SK-MEL-5 (cell line): ENCODE data around the gene SCRN2. TPM values are rescaled to one million over a fixed set of nuclear protein-coding genes. Genes with fewer than 3 reads are reported as not detected.

Experiments used
- DNase-seq: peaks from one replicate; pipeline ENCODE4 v3.0.0-alpha.2; 2016; ENCODE audit warnings: low read depth, low spot score
- in situ Hi-C: cut with HindIII; loops from 2 replicates; pipeline ENCODE4 v1.10.0; 2016; ENCODE audit warnings: low sequenced_read_pairs, high pct_unique_total_duplicates, low pct_unique_long_range_greater_than_20kb
- total RNA-seq: library from RNA; depleted of rRNA; stranded (reverse); fragments of >200 nt; shearing (Covaris generic); gene quantifications from 2 replicates; pipeline ENCODE4 v1.2.3, GENCODE V29; 2014

SCRN2 gene
- total RNA-seq, 1 experiment from 2014 or later, result 6.9 TPM

DNA sequence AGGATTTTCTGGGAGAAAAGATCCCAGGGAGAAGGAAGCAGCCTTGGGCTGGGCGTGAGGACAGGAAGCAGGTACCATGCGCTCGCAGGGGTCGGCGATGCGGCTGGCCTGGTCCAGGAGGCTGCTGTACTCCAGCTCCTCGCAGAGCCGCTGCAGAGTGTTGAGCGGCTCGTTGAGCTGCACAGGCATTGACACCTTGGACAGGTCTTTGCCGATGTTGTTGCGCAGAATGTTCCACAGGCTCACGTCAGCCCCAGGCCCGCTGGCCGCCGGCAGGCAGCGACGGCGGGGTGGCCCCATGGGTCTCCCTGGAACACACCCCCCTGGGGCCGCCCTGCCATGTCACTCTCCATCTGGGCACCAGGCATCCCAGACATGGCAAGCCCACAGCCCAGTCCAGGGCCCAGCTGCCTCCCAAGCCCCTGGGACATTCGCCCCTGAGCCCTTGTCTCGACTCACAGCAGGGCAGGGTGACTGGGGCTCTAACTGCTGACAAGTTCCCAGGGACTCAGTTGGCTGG is 27.5 kb downstream of the SCRN2 start:
- in situ Hi-C loops, result no loop called here
- DNase-seq, result no peak

DNA sequence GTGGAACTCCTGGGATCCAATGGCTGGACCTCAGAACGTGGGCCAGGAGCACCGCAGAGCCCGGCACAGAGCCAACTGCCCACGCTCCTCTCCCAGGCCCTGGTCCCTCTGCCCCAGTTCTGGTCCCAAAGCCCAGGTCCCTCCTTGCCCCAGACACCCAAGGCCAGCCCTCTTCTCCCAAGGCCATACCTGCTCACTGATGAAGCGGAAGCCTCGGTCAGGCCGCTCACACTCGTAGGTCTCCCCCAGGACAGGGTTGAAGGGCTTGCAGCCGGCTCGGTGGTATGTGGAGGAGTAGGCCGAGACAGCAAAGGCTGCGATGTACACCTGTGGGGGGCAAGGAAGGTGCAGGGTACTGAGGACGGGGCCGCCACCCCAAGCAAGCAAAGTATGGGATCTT is 28.0 kb downstream of the SCRN2 start:
- in situ Hi-C loops, result no loop called here
- DNase-seq, result no peak

DNA sequence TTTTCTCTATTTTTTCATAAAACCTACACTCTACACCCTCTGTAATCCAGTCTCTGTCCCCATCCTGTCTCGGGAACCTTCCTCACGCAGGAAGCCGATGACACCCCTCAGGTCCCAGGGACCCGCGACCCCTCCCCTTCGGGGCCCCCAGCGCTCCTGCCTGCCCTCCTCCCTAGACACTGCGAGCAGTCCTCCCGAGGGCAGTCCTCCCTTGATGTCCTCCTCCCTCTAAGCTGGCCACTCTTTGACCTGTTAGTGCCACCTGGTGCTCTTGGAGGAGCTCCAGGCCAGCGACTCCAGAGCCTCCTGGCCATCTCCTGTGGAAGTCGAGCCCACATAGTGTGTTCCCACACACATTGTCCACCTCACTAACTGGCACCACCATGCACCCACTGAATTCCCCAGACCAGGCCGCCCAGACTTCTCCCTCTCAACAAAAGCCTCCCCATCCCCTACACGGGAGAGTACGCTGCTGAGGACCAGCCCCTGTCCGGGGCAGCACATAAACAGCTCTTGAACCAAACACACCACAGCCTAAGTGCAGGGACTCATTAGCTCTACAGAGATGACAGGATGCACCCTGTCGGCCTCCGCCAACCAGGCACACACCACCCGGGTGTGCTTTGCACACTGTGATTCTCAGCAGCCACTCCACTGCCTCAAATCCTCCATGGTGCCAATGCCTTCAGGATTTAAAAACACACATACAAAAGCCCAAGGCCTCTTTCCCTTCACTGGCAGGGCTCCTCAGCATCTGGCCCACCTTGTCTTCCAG is 28.7 kb downstream of the SCRN2 start:
- in situ Hi-C loops, result no loop called here
- no peak for DNase-seq

DNA sequence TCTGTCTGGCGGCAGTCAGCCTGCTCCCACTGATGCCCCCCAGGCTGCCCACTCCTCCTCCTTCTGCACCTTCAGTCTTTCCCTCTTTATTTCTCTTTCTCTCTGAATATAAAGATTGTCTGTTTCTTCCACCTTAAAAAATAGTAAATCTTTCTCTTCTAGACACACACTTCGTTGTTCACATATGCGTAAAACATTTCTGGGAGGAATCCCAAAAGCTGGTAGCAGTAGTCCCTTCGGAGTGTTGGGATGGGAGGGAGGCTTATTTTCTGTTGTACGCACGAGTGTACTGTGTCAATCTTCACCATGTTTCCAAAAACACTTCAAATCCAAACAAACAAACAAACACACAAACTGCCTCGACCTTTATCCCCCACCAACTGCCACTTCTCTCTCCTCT is 29.4 kb downstream of the SCRN2 start:
- peak; percentile 56 for DNase-seq
- in situ Hi-C loops, result no loop called here

DNA sequence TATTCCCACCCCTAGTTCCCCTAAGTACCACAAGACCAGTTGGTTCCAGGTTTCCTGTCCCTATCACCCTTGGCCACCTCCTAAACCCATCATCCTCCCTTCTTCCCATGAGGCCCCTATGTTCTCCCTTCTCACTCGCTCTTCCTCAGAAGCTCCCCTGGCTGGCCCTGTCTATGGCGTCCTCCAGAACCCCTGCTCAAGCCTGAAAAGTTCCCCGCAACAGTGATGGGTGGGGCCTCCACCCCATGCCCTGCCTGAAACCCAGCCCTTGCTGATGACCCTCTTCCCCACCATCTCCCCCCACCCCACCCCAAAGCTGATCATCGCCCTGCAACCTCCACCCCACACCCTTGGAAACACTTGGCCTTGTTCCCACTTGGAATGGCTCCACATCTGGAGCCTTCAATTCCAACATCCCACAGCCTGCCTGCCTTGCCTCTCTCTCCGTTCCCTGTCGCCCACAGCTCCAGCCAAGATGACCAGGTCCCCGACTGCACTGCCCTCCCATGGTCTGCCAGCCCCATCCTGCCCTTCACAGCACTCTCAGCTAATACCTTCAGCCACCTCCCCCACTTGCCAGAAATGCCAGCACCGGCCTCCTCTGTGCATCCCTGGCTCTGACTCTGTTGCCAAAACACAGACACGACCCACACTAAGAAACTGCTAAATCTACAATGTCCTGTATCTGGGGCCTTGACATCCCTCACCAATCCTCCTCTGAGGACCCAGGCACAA is 30.0 kb downstream of the SCRN2 start:
- no peak for DNase-seq
- in situ Hi-C loops, result no loop called here

DNA sequence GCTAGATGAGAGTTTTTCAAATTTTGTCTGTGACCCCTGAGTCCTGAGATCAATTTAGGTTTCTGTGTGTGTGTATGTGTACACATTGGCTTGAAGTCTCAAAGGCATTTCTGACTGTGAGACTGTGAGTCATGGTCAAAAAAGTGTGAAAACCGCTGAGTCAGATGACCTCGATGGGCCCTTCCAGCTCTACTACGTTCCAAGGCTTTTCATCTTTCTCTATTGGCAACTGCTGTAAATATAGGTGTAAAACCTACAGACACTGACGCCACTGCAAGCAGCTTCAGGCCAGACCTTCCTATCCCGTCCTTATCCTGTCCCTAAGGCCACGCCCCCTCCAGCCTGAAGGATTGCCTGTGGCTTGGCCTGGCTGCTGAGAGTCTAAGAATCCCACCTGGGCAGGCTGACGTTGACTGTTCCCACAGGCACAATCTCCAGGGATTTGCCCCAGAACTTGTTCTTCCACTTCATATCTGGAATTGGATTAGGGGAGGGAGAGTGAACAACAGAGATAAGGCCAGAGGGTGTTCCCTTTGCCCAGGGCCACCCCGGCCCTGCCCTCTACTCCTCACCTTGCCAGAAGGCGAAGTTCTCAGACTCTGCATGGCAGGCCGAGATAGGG is 30.8 kb downstream of the SCRN2 start:
- DNase-seq, result peak; percentile 53
- in situ Hi-C loops, result no loop called here

DNA sequence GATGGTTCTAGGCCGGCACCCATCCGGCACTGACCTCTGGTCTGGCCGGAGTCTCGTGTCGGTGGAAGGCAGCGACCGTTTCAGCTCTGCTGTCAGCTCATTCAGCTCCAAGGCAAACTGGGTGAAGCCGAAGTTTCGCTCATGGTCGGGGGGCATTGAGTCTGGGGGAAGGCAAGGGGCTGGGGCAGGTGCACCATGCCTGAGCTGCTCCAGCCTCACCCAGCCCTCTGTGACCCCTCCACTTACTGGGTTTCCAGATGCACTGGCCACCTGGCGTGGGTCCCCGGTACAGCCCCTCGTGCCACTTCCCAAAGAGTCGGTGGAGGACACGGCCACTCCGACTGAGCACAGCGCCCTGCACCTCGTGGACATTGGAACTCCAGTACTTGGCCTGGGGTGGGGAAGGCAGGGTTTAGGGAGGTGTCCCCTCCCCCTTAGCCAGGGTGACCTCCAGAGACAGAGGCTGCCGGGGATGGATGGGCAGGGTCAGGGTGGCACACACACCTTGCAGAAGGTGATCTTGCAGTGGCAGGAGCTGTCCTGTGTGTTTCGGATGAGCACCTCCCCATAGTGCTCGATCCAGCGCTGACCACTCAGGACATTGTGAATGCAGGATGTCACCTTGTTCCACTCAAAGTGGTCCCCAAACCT is 32.1 kb downstream of the SCRN2 start:
- in situ Hi-C loops, result no loop called here
- DNase-seq, result no peak

DNA sequence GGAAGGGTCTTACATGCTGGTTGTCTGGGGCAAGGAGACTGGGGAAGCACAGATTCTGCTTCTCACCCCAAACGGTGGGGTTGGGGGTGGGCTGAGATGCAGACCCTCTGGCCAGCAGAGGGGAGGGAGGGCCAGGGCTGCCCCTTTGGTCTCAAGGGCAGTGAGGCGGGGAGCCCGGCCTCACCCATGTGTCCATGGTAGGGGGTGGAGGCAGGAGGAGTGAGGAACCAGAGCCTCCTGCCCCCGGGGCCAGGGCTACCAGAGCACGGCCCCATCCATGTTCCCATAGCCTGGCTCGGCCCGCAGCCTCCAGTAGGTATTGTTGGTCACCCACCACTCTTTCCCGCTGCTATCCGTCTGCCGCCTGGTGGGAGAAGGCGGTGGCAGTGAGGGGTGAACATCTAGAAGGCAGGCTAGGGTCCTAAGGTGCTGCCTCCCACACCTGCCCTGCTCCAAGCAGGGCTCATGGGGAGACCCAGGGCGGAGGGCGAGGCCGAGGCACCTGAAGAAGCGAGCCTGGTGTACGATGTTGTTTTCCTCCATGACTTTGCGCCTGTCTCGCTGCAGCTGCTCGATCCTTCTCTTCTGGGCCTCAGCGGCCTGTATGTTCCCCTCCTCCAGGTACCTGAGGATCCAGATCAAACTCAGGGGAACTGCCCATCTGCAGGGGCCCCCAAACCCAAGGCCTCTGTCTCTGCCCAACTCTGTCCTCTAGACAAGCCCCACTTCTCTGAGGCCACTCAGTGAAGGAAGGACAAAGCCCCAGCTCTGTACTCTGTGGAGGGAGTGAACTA is 32.8 kb downstream of the SCRN2 start:
- in situ Hi-C loops, result no loop called here
- DNase-seq, result no peak

DNA sequence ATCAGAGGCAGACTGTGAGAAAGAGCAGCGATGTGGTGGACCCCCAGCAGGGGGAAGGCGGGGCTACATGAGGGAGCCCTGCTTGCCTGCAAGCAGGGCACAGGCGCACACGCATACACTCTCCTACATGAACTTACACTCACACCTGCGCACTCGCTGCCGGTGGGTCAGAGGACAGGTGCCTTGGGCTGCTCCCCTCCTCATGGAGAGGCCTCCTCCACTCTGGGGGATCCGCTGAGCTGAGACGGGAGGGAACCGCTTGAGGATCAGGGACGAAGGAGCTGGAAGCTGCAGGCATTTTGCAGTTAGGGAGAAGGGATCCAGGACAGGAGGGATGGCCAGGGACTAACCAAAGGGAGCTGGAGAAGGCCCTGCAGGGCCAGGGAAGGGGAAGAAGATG is 33.7 kb downstream of the SCRN2 start:
- no peak for DNase-seq
- in situ Hi-C loops, result no loop called here

DNA sequence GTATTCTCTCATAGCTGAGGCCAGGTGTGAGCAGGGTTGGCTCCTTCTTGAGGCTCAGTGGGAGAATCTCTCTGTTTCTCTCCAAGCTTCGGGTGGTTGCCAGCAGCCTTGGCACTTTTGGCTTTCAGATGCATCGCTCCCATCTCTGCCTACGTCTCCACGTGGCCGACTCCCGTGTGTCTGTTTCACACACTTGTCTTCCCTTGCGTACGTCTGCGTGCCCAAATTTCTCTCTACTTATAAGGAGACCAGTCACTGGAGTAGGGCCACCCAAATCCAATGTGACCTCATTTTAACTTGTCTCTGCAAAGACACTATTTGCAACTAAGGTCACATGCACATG is 34.2 kb downstream of the SCRN2 start:
- in situ Hi-C loops, result no loop called here
- DNase-seq, result no peak

DNA sequence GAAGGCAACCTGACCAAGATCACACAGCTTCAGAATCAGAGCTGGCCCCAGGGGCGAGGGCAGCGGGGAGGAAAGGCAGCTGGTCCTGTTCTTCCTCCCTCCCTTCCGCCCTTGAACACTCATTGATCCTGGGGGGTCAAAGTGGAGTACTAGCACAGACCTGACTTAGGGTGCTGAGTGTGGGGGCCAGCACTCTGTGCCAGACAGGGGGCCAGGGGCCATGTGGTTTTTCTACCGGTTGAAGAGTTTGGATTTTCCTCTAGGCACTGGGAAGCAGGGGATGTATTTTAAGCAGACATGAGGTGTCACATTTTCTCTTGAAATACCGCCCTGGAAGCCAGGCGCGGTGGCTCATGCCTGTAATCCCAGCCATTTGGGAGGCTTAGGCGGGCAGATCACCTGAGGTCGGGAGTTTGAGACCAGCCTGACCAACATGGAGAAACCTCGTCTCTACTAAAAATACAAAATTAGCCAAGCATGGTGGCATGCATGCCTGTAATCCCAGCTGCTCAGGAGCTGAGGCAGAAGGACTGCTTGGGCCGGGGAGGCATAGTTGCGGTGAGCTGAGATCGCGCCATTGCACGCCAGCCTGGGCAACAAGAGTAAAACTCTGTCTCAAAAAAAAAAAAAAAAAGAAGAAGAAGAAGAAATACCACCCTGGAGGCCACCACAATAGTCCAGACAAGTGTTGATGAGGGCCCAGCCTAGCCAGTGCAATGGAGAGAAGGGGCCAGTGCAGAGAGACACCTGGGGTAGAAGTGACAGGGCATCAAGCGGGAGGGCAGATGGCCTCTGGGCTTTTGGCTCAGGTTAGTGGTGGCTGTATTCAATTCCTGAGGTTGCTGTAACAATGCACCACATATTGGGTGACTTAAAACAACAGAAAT is 34.8 kb downstream of the SCRN2 start:
- in situ Hi-C loops, result no loop called here
- no peak for DNase-seq

DNA sequence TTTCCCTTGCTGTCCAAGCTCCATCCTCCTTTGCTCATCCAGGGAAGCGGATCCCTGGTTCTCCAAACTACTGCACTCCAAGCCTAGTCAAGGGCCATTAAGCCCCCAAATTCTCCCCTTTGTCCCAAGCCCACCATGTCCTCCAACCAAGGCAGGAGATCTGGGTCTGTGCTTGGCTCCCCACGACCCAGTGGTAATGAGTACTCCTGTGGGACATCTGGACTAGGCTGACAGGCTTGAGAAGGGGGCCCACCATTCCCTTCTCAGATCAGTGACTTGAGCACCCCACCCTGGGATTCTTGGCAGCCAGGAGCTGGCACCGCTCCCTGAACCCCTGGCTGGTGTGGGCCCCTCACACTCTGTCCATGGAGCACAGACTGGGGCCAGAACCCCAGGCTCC is 36.6 kb downstream of the SCRN2 start:
- in situ Hi-C loops, result no loop called here

DNA sequence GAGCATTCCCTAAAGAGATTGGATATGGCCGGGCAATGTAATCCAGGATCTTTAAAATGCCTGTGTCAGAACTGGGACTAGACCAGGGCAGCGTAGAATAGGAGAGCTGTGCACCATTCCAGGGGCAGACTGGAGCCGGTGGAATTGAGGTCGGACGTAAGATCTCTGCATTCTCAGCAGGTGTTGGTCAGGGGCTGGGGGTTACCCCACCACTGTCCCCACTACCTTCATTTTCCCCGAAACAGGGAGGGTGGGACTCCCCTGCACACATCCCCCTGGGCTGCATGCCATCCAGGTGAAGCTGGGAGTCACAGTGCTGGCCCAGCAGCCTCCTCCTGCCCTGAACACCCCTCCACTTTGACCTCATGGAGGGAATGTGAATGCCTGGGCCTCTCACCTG is 37.3 kb downstream of the SCRN2 start:
- in situ Hi-C loops, result no loop called here
- no peak for DNase-seq

More for the DNA sequence above, 36.6 kb downstream of the SCRN2 start:
- DNase-seq, result no peak

DNA sequence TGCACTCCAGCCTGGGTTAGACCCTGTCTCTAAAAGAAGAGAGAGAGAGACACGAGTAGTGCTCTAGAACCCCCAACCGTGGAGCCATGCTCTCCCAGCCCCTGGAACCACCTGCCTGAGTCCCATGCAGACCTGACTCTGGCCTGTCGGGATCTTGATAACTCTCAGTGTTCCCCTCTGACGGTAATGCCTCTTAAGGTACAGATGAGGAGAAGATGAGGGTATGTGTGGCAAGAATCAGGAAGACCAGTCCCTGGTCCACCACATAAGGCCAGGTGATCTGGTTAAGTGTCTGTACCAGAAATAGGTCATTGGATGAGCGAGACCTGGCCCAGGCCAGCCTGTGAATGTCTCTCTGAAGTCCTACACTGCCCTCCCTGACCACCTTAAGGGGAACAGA is 37.9 kb downstream of the SCRN2 start:
- no peak for DNase-seq
- in situ Hi-C loops, result no loop called here

DNA sequence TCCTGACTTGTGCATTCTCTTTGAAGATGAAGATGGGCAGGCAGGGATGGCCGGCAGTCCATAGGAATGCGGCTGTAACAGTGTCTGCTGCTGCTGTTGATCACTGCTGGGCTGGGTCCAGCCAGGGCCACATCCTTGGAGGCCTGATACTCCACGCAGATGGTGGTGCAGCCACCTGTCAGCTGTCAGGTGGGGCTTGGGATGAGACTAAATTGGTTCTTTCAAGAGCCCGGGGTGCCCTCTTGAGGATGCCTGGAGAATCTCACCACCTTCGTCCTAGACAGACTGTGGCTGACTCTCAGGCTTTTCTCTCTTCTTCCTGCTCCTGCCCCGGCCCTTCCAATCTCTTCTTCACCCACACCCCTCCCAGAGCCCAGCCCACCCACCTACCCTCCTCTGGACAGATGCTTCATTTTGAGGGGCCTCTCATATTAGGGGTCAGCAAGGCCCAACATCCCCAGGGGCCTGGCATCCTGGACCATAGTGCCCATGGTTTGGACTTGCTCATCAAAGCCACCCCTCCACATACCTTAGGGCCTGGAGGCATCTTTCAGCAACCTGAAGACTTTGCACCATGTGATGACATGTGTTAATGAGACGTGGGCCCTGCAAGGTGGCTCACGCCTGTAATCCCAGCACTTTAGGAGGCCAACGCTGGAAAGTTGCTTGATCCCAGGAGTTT is 38.6 kb downstream of the SCRN2 start:
- DNase-seq, result peak; percentile 72
- in situ Hi-C loops, result no loop called here

DNA sequence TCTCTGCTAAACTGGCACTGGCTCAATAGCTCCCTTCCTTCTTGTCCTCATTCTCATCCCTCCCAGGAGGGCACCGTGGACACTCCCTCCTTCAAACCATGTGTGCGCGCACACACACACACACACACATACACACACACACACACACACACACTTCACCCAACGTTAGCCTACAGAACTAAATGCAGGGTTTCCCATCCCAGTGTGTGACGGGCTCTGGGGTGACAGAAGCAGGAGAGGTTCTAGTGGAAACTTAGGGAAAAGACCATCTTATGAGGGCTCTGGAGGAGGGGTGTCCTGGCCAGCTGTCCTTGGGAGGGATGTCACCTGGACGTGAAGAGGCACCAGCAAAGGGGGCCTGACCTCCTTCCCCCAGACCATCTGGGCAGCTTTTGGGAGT is 39.2 kb downstream of the SCRN2 start:
- in situ Hi-C loops, result no loop called here
- no peak for DNase-seq
